ENCODE data around the gene FGFR4. TPM values are rescaled to one million over a fixed set of nuclear protein-coding genes. Genes with fewer than 3 reads are reported as not detected.
A peak's percentile ranks its signal among the peaks of the same experiment; 100 is the strongest.

The FGFR4 gene
- total RNA-seq, 2 donors from 2014 or later: 0.48 to 1.5 TPM

- Histone ChIP-seq H3K36me3 (peaks cover 31% of the 10 kb centered on the region), H3K4me3 (no peak overlapping the region), H3K27ac (no peak overlapping the region), H3K9me3 (no peaks in the 10 kb centered on the region), H3K27me3 (no peaks in the 10 kb centered on the region), H3K4me1 (no peaks in the 10 kb centered on the region)
- no peak for DNase-seq (ENCODE audit: low spot score)
- no peak for TF ChIP-seq CTCF (IDR thresholded peaks at IDR 0.05)
These were observed 21.2 kb upstream of the FGFR4 start for GRCh38 chr5:177065491-177065890.

- Histone ChIP-seq H3K27me3 (no peaks in the 10 kb centered on the region), H3K4me1 (no peaks in the 10 kb centered on the region), H3K36me3 (peaks cover 31% of the 10 kb centered on the region), H3K9me3 (no peaks in the 10 kb centered on the region), H3K4me3 (no peak overlapping the region), H3K27ac (no peak overlapping the region)
- DNase-seq (ENCODE audit: low spot score): no peak
- TF ChIP-seq CTCF (IDR thresholded peaks at IDR 0.05): no peak
These were observed 20.5 kb upstream of the FGFR4 start for GRCh38 chr5:177066224-177066623.

GRCh38 chr5:177067503-177067902 is 19.2 kb upstream of the FGFR4 start:
- no peak for TF ChIP-seq CTCF (IDR thresholded peaks at IDR 0.05)
- Histone ChIP-seq H3K27me3 (no peaks in the 10 kb centered on the region), H3K36me3 (peaks cover 25% of the 10 kb centered on the region), H3K9me3 (no peaks in the 10 kb centered on the region), H3K27ac (no peak overlapping the region), H3K4me1 (no peaks in the 10 kb centered on the region), H3K4me3 (no peak overlapping the region)
- DNase-seq (ENCODE audit: low spot score): no peak

- no peaks in the 10 kb centered on the region for H3K36me3 ChIP-seq
- no peak for TF ChIP-seq CTCF (IDR thresholded peaks at IDR 0.05)
- no peaks in the 10 kb centered on the region for H3K4me1 ChIP-seq
- no peaks in the 10 kb centered on the region for H3K9me3 ChIP-seq
- no peak overlapping the region for H3K27ac ChIP-seq
- H3K4me3 ChIP-seq: no peak overlapping the region
- no peaks in the 10 kb centered on the region for H3K27me3 ChIP-seq
- no peak for DNase-seq (ENCODE audit: low spot score)
These were observed 16.1 kb upstream of the FGFR4 start for GRCh38 chr5:177070536-177071191.

- H3K9me3 ChIP-seq: no peaks in the 10 kb centered on the region
- H3K4me1 ChIP-seq: no peaks in the 10 kb centered on the region
- no peaks in the 10 kb centered on the region for H3K36me3 ChIP-seq
- H3K4me3 ChIP-seq: no peak overlapping the region
- TF ChIP-seq CTCF (IDR thresholded peaks at IDR 0.05): peak; percentile 76 to 88
- peak; percentile 84 for DNase-seq (ENCODE audit: low spot score)
- H3K27ac ChIP-seq: no peak overlapping the region
- H3K27me3 ChIP-seq: no peaks in the 10 kb centered on the region
These were observed 14.9 kb upstream of the FGFR4 start for GRCh38 chr5:177071666-177072385.

All from right atrium auricular region (tissue), 2 donors.